Cardiac fibroblast (primary cell): ENCODE results near the gene SPINT1.
A peak's percentile ranks its signal among the peaks of the same experiment; 100 is the strongest.

ENCODE experiments used
- DNase-seq, 2 donors: peaks; one replicate each; pipeline versions ENCODE4 v3.0.0 to v3.0.0-alpha.2; 2010; ENCODE audit warnings: low read depth in 2 of 2
- H3K4me3 ChIP-seq, 2 donors: replicated peaks in 1 of 2; 1 replicate in 1 of 2; 2 replicates in 1 of 2; pipeline ENCODE4 v1.5.1; 2011; ENCODE audit warnings: low read depth in 2 of 2, low read length in 2 of 2, mild to moderate bottlenecking in 2 of 2, moderate library complexity in 1 of 2
- CTCF ChIP-seq: IDR thresholded peaks from one replicate; pipeline ENCODE4 v1.5.1; 2011; ENCODE audit warnings: low read depth, mild to moderate bottlenecking, low read length, inconsistent platforms

The SPINT1 gene

DNA sequence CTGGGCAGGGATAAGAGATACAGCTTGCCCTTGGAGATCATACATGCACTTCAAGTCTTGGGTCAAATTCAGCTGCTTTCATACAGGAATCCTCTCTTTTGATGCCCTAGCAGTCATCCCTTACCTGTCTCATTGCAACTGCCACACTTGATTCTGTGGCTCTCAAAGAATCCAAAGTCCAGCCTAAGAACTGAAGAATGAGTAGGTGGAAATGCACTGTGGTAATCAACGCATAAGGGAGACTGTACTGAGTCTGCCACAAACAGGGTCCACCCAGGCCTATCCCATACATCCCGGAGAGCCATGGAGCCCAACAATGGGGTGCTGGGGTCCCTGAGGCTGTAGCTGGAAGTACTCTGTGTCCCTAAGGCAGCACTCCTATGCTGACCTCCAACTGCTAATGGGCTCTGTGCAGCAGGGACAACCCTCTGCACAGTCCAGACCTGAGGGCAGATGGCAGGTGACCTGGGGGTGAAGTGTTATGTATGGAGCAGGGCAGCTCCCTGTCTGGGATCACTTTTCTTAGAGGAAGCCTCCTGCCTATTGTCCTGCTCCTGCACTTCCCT, 48.7 kb downstream of the SPINT1 start:
- DNase-seq, result no peak
- TF ChIP-seq CTCF, result no peak
- H3K4me3 ChIP-seq, result no peak overlapping the region

DNA sequence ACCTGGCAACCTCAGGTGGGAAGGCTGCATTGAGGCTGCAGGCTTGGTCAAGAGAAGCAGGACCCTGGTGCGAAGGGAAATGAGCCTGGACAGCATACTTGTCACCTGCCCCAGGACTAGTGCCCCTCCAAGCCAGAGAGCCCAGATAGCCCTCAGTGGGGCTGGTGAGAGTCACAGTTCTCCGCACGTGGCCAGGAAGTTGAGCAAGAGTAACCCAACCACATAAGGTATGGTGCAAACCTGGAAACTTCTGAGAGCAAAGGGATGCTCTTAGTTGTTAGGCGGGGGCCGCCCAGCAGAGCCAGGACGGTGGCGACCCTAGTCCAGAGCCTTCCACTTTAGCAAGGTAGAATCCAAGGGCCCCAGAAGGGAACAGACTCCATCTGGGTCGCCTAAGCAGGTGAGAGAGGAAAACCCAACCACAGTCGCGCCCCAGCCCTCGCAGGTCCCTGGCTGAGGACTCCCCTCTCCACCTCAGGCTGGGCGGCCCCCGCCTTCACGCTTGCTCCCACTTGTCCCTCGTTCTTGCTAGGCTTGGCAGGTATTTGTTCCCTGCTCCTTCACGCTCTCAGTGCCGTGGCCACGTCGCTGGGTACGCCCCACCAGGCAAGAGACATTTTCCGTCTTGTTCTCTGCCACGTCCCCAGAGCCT, 49.3 kb downstream of the SPINT1 start:
- no peak overlapping the region for H3K4me3 ChIP-seq
- DNase-seq, result peak in 1 of 2 donors; percentile 26
- TF ChIP-seq CTCF, result no peak

GRCh38 chr15:40893733-40894680, 50.2 kb downstream of the SPINT1 start, which contains the start of gene VPS18:
TSS of gene VPS18 (plus strand) at chr15:40894450. CDS start at chr15:40894769, 319 bp downstream.
- H3K4me3 ChIP-seq, result peak within 1 kb of the TSS; percentile 93 to 95
- peak; percentile 98 for DNase-seq
- TF ChIP-seq CTCF, result peak; percentile 92

DNA sequence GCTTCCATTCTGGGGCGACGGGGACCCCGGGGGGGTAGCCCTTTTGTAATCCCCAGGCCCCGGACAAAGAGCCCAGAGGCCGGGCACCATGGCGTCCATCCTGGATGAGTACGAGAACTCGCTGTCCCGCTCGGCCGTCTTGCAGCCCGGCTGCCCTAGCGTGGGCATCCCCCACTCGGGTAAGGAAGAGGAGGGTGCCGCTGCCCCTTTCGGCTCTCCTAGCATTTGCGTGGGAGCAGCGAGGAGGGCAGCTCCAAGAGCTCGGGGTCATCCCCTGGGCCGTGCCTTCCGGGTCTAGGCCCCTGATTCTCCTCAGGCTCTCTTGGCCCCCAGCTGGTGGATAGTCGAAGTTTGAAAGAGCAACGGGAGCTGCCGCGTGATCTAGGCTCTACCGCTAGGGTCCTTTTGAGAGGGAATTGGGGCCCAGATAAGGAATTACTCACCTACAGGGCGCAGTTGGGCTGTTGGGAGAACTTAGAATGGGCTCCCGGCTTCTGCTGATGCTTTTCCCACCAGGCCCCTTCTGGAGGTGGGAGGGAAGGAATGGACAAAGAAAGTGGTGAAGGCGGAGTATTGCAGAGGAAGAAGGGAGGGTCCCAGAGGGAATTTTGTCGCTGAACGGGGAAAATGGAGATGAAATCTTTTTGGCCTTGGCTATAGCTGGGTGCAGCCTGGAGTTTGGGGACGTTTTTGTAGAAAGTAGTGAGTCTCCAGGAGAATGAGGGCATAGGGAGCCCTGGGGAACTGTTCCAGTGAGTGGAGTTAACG, 51.0 kb downstream of the SPINT1 start:
- peak; percentile 76 for TF ChIP-seq CTCF
- DNase-seq, result peak; percentile 76 to 80
- peak overlapping the region; percentile 93 to 95 for H3K4me3 ChIP-seq

DNA sequence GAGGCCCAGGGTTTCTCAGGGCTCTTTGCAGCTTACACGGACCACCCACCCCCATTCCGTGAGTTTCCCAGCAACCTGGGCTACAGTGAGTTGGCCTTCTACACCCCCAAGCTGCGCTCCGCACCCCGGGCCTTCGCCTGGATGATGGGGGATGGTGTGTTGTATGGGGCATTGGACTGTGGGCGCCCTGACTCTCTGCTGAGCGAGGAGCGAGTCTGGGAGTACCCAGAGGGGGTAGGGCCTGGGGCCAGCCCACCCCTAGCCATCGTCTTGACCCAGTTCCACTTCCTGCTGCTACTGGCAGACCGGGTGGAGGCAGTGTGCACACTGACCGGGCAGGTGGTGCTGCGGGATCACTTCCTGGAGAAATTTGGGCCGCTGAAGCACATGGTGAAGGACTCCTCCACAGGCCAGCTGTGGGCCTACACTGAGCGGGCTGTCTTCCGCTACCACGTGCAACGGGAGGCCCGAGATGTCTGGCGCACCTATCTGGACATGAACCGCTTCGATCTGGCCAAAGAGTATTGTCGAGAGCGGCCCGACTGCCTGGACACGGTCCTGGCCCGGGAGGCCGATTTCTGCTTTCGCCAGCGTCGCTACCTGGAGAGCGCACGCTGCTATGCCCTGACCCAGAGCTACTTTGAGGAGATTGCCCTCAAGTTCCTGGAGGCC, 55.8 kb downstream of the SPINT1 start:
- TF ChIP-seq CTCF, result no peak
- no peak for DNase-seq
- H3K4me3 ChIP-seq, result no peak overlapping the region
